HL-60 (cell line): ENCODE results near the gene IFIT3.

Experiments
- DNase-seq, 2 experiments: peaks; one replicate each; pipeline ENCODE4 v3.0.0-alpha.2; 2010 to 2020; ENCODE audit warnings: low read depth in 1 of 2, low spot score in 1 of 2
- H3K27ac ChIP-seq: fragments of 250-450 bp; sonication (Bioruptor Pico); replicated peaks from 2 replicates; pipeline ENCODE4 v1.5.1; 2020; ENCODE audit warnings: mild to moderate bottlenecking, moderate library complexity
- H3K27me3 ChIP-seq: fragments of 250-450 bp; sonication (Bioruptor Pico); 2 replicates; pipeline ENCODE4 v1.5.1; 2021; ENCODE audit warnings: mild to moderate bottlenecking, moderate library complexity; ENCODE audit not compliant: insufficient read depth, poor library complexity, severe bottlenecking
- H3K4me3 ChIP-seq: replicated peaks from 2 replicates; pipeline ENCODE4 v1.5.1; 2011; ENCODE audit warnings: mild to moderate bottlenecking, control low read depth, low read length; ENCODE audit not compliant: insufficient read depth
- GABPA ChIP-seq: IDR thresholded peaks from 2 replicates; pipeline ENCODE4 v1.6.1; 2012; ENCODE audit warnings: low read depth
- POLR2AphosphoS5 ChIP-seq: IDR thresholded peaks from 2 replicates; pipeline ENCODE4 v1.6.1; 2012; ENCODE audit warnings: low read depth
- SPI1 ChIP-seq: IDR thresholded peaks from 2 replicates; pipeline ENCODE4 v1.6.1; 2012; ENCODE audit warnings: low read depth, mild to moderate bottlenecking, borderline replicate concordance
- TF ChIP-seq, protein P1 (sequence below): IDR thresholded peaks from one replicate; pipeline ENCODE4 v1.5.1; 2011; ENCODE audit warnings: low read length, control low read depth, inconsistent platforms; ENCODE audit not compliant: insufficient read depth
- TF ChIP-seq, protein P2 (sequence below): IDR thresholded peaks from 2 replicates; pipeline ENCODE4 v1.6.1; 2012; ENCODE audit warnings: low read depth; ENCODE audit not compliant: insufficient replicate concordance

Gene IFIT3

DNA sequence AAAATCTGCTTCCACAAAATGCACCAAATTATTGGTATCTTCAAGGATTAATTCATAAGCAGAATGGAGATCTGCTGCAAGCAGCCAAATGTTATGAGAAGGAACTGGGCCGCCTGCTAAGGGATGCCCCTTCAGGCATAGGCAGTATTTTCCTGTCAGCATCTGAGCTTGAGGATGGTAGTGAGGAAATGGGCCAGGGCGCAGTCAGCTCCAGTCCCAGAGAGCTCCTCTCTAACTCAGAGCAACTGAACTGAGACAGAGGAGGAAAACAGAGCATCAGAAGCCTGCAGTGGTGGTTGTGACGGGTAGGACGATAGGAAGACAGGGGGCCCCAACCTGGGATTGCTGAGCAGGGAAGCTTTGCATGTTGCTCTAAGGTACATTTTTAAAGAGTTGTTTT, 12.1 kb downstream of the IFIT3 start:
- DNase-seq = no peak
- no peaks in the 10 kb centered on the region for H3K27me3 ChIP-seq
- no peak overlapping the region for H3K4me3 ChIP-seq
- no peak overlapping the region for H3K27ac ChIP-seq
- TF ChIP-seq, protein P1, sequence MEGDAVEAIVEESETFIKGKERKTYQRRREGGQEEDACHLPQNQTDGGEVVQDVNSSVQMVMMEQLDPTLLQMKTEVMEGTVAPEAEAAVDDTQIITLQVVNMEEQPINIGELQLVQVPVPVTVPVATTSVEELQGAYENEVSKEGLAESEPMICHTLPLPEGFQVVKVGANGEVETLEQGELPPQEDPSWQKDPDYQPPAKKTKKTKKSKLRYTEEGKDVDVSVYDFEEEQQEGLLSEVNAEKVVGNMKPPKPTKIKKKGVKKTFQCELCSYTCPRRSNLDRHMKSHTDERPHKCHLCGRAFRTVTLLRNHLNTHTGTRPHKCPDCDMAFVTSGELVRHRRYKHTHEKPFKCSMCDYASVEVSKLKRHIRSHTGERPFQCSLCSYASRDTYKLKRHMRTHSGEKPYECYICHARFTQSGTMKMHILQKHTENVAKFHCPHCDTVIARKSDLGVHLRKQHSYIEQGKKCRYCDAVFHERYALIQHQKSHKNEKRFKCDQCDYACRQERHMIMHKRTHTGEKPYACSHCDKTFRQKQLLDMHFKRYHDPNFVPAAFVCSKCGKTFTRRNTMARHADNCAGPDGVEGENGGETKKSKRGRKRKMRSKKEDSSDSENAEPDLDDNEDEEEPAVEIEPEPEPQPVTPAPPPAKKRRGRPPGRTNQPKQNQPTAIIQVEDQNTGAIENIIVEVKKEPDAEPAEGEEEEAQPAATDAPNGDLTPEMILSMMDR = no peak
- TF ChIP-seq, protein P2, sequence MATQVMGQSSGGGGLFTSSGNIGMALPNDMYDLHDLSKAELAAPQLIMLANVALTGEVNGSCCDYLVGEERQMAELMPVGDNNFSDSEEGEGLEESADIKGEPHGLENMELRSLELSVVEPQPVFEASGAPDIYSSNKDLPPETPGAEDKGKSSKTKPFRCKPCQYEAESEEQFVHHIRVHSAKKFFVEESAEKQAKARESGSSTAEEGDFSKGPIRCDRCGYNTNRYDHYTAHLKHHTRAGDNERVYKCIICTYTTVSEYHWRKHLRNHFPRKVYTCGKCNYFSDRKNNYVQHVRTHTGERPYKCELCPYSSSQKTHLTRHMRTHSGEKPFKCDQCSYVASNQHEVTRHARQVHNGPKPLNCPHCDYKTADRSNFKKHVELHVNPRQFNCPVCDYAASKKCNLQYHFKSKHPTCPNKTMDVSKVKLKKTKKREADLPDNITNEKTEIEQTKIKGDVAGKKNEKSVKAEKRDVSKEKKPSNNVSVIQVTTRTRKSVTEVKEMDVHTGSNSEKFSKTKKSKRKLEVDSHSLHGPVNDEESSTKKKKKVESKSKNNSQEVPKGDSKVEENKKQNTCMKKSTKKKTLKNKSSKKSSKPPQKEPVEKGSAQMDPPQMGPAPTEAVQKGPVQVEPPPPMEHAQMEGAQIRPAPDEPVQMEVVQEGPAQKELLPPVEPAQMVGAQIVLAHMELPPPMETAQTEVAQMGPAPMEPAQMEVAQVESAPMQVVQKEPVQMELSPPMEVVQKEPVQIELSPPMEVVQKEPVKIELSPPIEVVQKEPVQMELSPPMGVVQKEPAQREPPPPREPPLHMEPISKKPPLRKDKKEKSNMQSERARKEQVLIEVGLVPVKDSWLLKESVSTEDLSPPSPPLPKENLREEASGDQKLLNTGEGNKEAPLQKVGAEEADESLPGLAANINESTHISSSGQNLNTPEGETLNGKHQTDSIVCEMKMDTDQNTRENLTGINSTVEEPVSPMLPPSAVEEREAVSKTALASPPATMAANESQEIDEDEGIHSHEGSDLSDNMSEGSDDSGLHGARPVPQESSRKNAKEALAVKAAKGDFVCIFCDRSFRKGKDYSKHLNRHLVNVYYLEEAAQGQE = no peak
- TF ChIP-seq SPI1 (no peak), GABPA (no peak), POLR2AphosphoS5 (no peak)

DNA sequence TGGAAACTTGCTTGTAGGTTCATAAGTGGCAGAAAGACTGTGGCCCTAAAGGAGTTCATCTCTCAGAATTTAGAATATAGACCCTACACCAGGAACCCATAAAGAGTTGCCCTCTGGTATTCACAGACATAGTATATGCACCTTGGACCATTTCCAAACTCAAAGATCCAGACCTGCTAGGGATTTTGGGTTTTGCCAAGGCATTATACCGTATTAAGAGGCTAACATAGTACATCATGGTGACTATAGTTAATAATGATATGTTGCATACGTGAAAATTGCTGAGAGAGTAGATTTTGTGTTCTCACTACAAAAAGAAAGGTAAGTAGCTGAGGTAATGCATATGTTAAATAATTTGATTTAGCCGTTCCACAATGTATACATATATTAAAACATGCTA, 13.9 kb downstream of the IFIT3 start:
- H3K27me3 ChIP-seq = no peaks in the 10 kb centered on the region
- TF ChIP-seq, protein P1 = no peak
- TF ChIP-seq POLR2AphosphoS5 (no peak), GABPA (no peak), SPI1 (no peak)
- TF ChIP-seq, protein P2 = no peak
- H3K4me3 ChIP-seq = no peak overlapping the region
- no peak for DNase-seq
- H3K27ac ChIP-seq = no peak overlapping the region

DNA sequence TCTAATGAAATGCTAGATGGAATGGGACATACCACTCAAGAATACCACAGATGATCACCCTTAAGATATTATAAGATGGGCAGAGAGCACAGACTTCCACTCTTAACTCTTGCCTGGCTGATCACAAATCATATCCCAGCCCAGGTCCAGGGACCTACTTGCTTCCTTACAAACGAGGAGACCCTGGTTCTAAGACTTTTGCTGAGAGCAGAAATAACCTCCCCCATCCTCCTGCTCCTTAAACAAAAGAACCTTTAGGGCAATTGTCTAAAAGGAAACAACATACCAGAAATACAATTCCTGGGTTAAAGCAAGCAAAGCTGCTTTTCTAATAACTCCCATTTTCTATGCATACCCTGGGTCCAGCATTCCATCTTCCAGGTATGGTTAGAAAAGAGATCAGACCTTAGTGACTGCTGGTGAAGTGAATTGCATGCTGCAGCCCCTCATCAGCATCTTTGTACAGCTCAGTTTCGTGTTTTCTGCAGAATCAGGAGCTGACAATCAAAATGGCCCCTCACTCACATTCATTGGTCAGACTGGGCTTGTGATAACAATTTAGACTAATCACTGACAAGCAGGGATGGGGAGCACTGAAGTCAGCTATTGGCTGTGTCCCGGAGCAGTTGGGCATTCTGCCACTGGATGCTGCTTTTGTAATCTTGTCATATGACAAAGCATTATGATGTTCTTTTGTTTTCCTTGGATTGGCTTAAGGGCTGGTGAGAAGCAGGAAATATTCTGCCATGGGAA, 14.6 kb downstream of the IFIT3 start:
- no peak for DNase-seq
- Histone ChIP-seq H3K27ac (no peak overlapping the region), H3K4me3 (no peak overlapping the region), H3K27me3 (no peaks in the 10 kb centered on the region)
- TF ChIP-seq POLR2AphosphoS5 = no peak
- TF ChIP-seq, protein P2 = no peak
